H1 (cell line): ENCODE results near the gene ADAM12. TPM values are rescaled to one million over a fixed set of nuclear protein-coding genes. Genes with fewer than 3 reads are reported as not detected.

Source experiments
- CTCF ChIA-PET: fragments of 300-600 bp; sonication (Branson Sonifier 250); formaldehyde crosslinking; loops from one replicate; lab custom pipeline; 2021; ENCODE audit not compliant: partially characterized antibody; lab: Charles Lee
- POLR2A ChIA-PET: fragments of 300-600 bp; sonication (Branson Sonifier 250); formaldehyde crosslinking; loops from one replicate; lab custom pipeline; 2021; ENCODE audit warnings: inconsistent platforms; ENCODE audit not compliant: partially characterized antibody; lab: Charles Lee
- DNase-seq, 2 experiments: peaks; one replicate each; pipeline versions ENCODE4 v3.0.0 to v3.0.0-alpha.2; 2010 to 2022; ENCODE audit warnings: low spot score in 2 of 2, low read depth in 1 of 2, mixed read lengths in 1 of 2
- FAIRE-seq: peaks from 2 replicates; lab custom pipeline; 2011; peaks lifted over from hg19 to GRCh38; lab: Jason Lieb, UNC
- H2AFZ ChIP-seq: 2 replicates; pipeline ENCODE4 v1.8.1; 2012; ENCODE audit warnings: low read length, inconsistent platforms
- H2AK5ac ChIP-seq: 2 replicates; pipeline ENCODE4 v1.6.1; 2013; ENCODE audit warnings: low read depth, low read length
- H2BK120ac ChIP-seq: replicated peaks from 2 replicates; pipeline ENCODE3; 2013; ENCODE audit warnings: low read depth, low read length, inconsistent platforms
- H2BK12ac ChIP-seq: 2 replicates; pipeline ENCODE4 v1.6.1; 2013; ENCODE audit warnings: low read depth, low read length
- H2BK15ac ChIP-seq: 2 replicates; pipeline ENCODE4 v1.6.1; 2013; ENCODE audit warnings: low read length
- H2BK20ac ChIP-seq: 2 replicates; pipeline ENCODE4 v1.6.1; 2013; ENCODE audit warnings: low read length
- H2BK5ac ChIP-seq: 2 replicates; pipeline ENCODE4 v1.6.1; 2013; ENCODE audit warnings: low read depth, low read length
- H3K14ac ChIP-seq: 2 replicates; pipeline ENCODE4 v1.6.1; 2013; ENCODE audit warnings: inconsistent platforms; ENCODE audit not compliant: insufficient read length
- H3K18ac ChIP-seq: 2 replicates; pipeline ENCODE4 v1.6.1; 2013; ENCODE audit warnings: low read length; ENCODE audit errors: extremely low read depth
- H3K23ac ChIP-seq: 2 replicates; pipeline ENCODE4 v1.6.1; 2013; ENCODE audit warnings: inconsistent platforms; ENCODE audit not compliant: insufficient read length
- H3K23me2 ChIP-seq: 2 replicates; pipeline ENCODE4 v1.6.1; 2013; ENCODE audit warnings: low read depth, low read length
- H3K27ac ChIP-seq: 2 replicates; pipeline ENCODE4 v1.6.1; 2011; ENCODE audit warnings: low read depth, low read length, inconsistent platforms
- H3K27me3 ChIP-seq, 4 experiments: replicated peaks in 1 of 4; 1 replicate in 1 of 4; 2 replicates in 3 of 4; pipeline versions ENCODE4 v1.6.1 to v1.8.1; 2011 to 2013; ENCODE audit warnings: low read length in 3 of 4, mild to moderate bottlenecking in 3 of 4, inconsistent platforms in 2 of 4, mixed read lengths in 2 of 4, moderate library complexity in 1 of 4; ENCODE audit not compliant: control insufficient read depth in 3 of 4, insufficient read depth in 3 of 4; ENCODE audit errors: extremely low read depth in 1 of 4
- H3K36me3 ChIP-seq, 4 experiments: 2 replicates each; pipeline versions ENCODE4 v1.6.1 to v1.8.1; 2011 to 2013; ENCODE audit warnings: mild to moderate bottlenecking in 4 of 4, low read length in 3 of 4, moderate library complexity in 2 of 4, control low read depth in 1 of 4, inconsistent platforms in 1 of 4; ENCODE audit not compliant: insufficient read depth in 4 of 4, control insufficient read depth in 2 of 4
- H3K4ac ChIP-seq: replicated peaks from 2 replicates; pipeline ENCODE3; 2013; ENCODE audit warnings: low read length, low read depth, mixed read lengths, inconsistent platforms; ENCODE audit not compliant: insufficient read length
- H3K4me1 ChIP-seq, 4 experiments: replicated peaks in 1 of 4; 1 replicate in 1 of 4; 2 replicates in 3 of 4; pipeline versions ENCODE4 v1.6.1 to v1.8.1; 2011 to 2013; ENCODE audit warnings: low read length in 3 of 4, inconsistent platforms in 2 of 4, mixed read lengths in 1 of 4; ENCODE audit not compliant: insufficient read depth in 4 of 4, control insufficient read depth in 3 of 4
- H3K4me2 ChIP-seq, 2 experiments: 2 replicates each; pipeline versions ENCODE4 v1.6.1 to v1.8.1; 2011 to 2013; ENCODE audit warnings: low read depth in 2 of 2, low read length in 2 of 2, control low read depth in 1 of 2, inconsistent platforms in 1 of 2, mild to moderate bottlenecking in 1 of 2; ENCODE audit not compliant: insufficient read depth in 1 of 2
- H3K4me3 ChIP-seq, 4 experiments: fragments of 200-600, 300-600 bp in 1 of 4; sonication (generic), shearing (Covaris generic), sonication (Bioruptor Twin) in 1 of 4; 2 replicates each; pipeline versions ENCODE4 v1.5.1 to v1.8.1; 2011 to 2016; ENCODE audit warnings: low read length in 4 of 4, low read depth in 3 of 4, control low read depth in 2 of 4, inconsistent platforms in 2 of 4, mild to moderate bottlenecking in 2 of 4, mixed read lengths in 1 of 4, moderate library complexity in 1 of 4; ENCODE audit not compliant: insufficient read depth in 2 of 4; ENCODE audit errors: extremely low read depth in 1 of 4
- H3K56ac ChIP-seq: replicated peaks from 2 replicates; pipeline ENCODE3; 2013; ENCODE audit warnings: low read depth, mild to moderate bottlenecking, mixed read lengths, low read length, inconsistent platforms; ENCODE audit not compliant: insufficient read length
- H3K79me1 ChIP-seq: 2 replicates; pipeline ENCODE4 v1.6.1; 2013; ENCODE audit warnings: low read depth, low read length, control low read depth
- H3K79me2 ChIP-seq, 2 experiments: 2 replicates each; pipeline versions ENCODE4 v1.6.1 to v1.8.1; 2012 to 2013; ENCODE audit warnings: low read length in 2 of 2, mild to moderate bottlenecking in 2 of 2, inconsistent platforms in 1 of 2; ENCODE audit not compliant: insufficient read depth in 2 of 2, control insufficient read depth in 1 of 2
- H3K9ac ChIP-seq, 4 experiments: replicated peaks in 1 of 4; 1 replicate in 1 of 4; 2 replicates in 3 of 4; pipeline versions ENCODE4 v1.6.1 to v1.8.1; 2011 to 2013; ENCODE audit warnings: low read depth in 3 of 4, low read length in 3 of 4, control low read depth in 2 of 4, mild to moderate bottlenecking in 2 of 4, moderate library complexity in 2 of 4, inconsistent platforms in 1 of 4; ENCODE audit errors: extremely low read depth in 1 of 4
- H3K9me3 ChIP-seq, 2 experiments: 2 replicates each; pipeline versions ENCODE4 v1.6.1 to v1.8.1; 2012 to 2013; ENCODE audit warnings: mild to moderate bottlenecking in 2 of 2, moderate library complexity in 2 of 2, control low read depth in 1 of 2, inconsistent platforms in 1 of 2, low read depth in 1 of 2, low read length in 1 of 2, mixed read lengths in 1 of 2; ENCODE audit not compliant: insufficient read depth in 2 of 2
- H4K20me1 ChIP-seq, 2 experiments: replicated peaks in 1 of 2; 2 replicates each; pipeline versions ENCODE3 to v1.8.1; 2011 to 2013; ENCODE audit warnings: inconsistent platforms in 2 of 2, low read length in 2 of 2, mild to moderate bottlenecking in 1 of 2; ENCODE audit not compliant: insufficient read depth in 2 of 2, control insufficient read depth in 1 of 2
- H4K5ac ChIP-seq: 2 replicates; pipeline ENCODE4 v1.6.1; 2013; ENCODE audit warnings: low read length, low read depth, mixed read lengths, inconsistent platforms; ENCODE audit not compliant: insufficient read length
- H4K8ac ChIP-seq: 2 replicates; pipeline ENCODE4 v1.8.0; 2013; ENCODE audit warnings: mild to moderate bottlenecking, moderate library complexity, low read length, inconsistent platforms; ENCODE audit not compliant: insufficient read depth; ENCODE audit errors: extremely low read depth
- H4K91ac ChIP-seq: replicated peaks from 2 replicates; pipeline ENCODE3; 2013; ENCODE audit warnings: low read length, mixed read lengths, inconsistent platforms; ENCODE audit not compliant: insufficient read length
- ATF3 ChIP-seq: IDR thresholded peaks from 2 replicates; pipeline ENCODE4 v1.6.1; 2011; ENCODE audit warnings: low read depth, mild to moderate bottlenecking, low read length; ENCODE audit not compliant: insufficient read depth
- EP300 ChIP-seq, 2 experiments: IDR thresholded peaks; 1 replicate in 1 of 2; 2 replicates in 1 of 2; pipeline ENCODE4 v1.6.1; 2011 to 2012; ENCODE audit warnings: low read depth in 2 of 2, low read length in 2 of 2, mild to moderate bottlenecking in 2 of 2, borderline replicate concordance in 1 of 2, inconsistent platforms in 1 of 2, moderate library complexity in 1 of 2
- FOSL1 ChIP-seq: IDR thresholded peaks from 2 replicates; pipeline ENCODE4 v1.6.1; 2011; ENCODE audit warnings: mild to moderate bottlenecking, low read depth, low read length, moderate library complexity; ENCODE audit not compliant: insufficient read depth
- SAP30 ChIP-seq: fragments of 300-600 bp; sonication (generic); IDR thresholded peaks from 2 replicates; pipeline ENCODE4 v1.7.1; 2012; ENCODE audit warnings: low read length, moderate library complexity, mild to moderate bottlenecking, inconsistent platforms; ENCODE audit not compliant: insufficient read depth, insufficient replicate concordance
- SIN3A ChIP-seq, 2 experiments: IDR thresholded peaks in 1 of 2; conservative IDR thresholded peaks in 1 of 2; 2 replicates each; pipeline ENCODE4 v1.6.1; 2011 to 2012; ENCODE audit warnings: low read length in 2 of 2, improper control_type of control experiment in 1 of 2, low read depth in 1 of 2, mild to moderate bottlenecking in 1 of 2
- SP4 ChIP-seq: IDR thresholded peaks from 2 replicates; pipeline ENCODE4 v1.6.1; 2012; ENCODE audit warnings: low read length, inconsistent platforms
- SUZ12 ChIP-seq: fragments of 200-600 bp; sonication (generic); IDR thresholded peaks from 2 replicates; pipeline ENCODE4 v1.6.1; 2012; ENCODE audit warnings: mild to moderate bottlenecking, inconsistent platforms, low read length, moderate library complexity, mixed read lengths
- TAF7 ChIP-seq: optimal IDR thresholded peaks from 2 replicates; pipeline ENCODE3; 2011; ENCODE audit warnings: low read depth, mild to moderate bottlenecking, inconsistent platforms, low read length, moderate library complexity, borderline replicate concordance
- TEAD4 ChIP-seq: IDR thresholded peaks from 2 replicates; pipeline ENCODE4 v1.6.1; 2012; ENCODE audit warnings: low read depth, low read length, inconsistent platforms, mixed read lengths
- WGBS, 2 experiments: shearing (Covaris generic) in 1 of 2; methylation state at CpG; one replicate each; pipeline versions ENCODE4 v1.1.6 to v1.1.7; 2013 to 2015; ENCODE audit warnings: low lambda C conversion rate in 2 of 2, mixed read lengths in 2 of 2, inconsistent platforms in 1 of 2, low coverage in 1 of 2, missing lambda C conversion rate in 1 of 2; ENCODE audit not compliant: insufficient replicate concordance in 2 of 2, insufficient coverage in 1 of 2, insufficient read length in 1 of 2; ENCODE audit errors: extremely low coverage in 1 of 2, missing lambda C conversion rate in 1 of 2; 5-methylcytosine and 5-hydroxymethylcytosine counted together
- polyA plus RNA-seq, 7 experiments: library from polyadenylated mRNA; depleted of rRNA in 3 of 7; stranded (reverse) in 5 of 7; unstranded in 2 of 7; fragments of >200 nt in 5 of 7; fragments of 200-250 nt in 2 of 7; gene quantifications; 1 replicate in 5 of 7; 2 replicates in 1 of 7; 4 replicates in 1 of 7; pipeline versions ENCODE4 v1.2.1 to v1.2.3, GENCODE V29; 2011 to 2013; ENCODE audit warnings: missing spikeins in 2 of 7, mixed read lengths in 2 of 7
- total RNA-seq: library from RNA; stranded (reverse); fragmentation: NEBNext Ultra II Directional; extraction: Animal tissue kit (Norgen Biotek cat#: 25700); gene quantifications from 2 replicates; pipeline ENCODE4 v1.2.1, GENCODE V29; 2021

Gene ADAM12
- total and polyA plus RNA-seq, 2 of the 8 experiments (the other 6 are each of a cell fraction or from before 2014, with no cell fraction given): 0.07 to 0.17 TPM

GRCh38 chr10:126191192-126191591 lies 197.1 kb downstream of the ADAM12 start:
- no peaks in the 10 kb centered on the region for H3K79me1 ChIP-seq
- no peak overlapping the region for H3K18ac ChIP-seq

More at GRCh38 chr10:126191192-126191591, 197.1 kb downstream of the ADAM12 start:
- no peaks in the 10 kb centered on the region for H4K20me1 ChIP-seq
- TF ChIP-seq ATF3 (no peak), SAP30 (no peak), SIN3A (conservative IDR thresholded peaks at IDR 0.05 in 1 of 2, IDR thresholded peaks at IDR 0.05 in 1 of 2; ENCODE audit: low read depth in 1 of 2, low read length in 2 of 2) (no peak), FOSL1 (no peak), SP4 (no peak), EP300 (IDR thresholded peaks at IDR 0.05; ENCODE audit: borderline replicate concordance in 1 of 2, low read depth in 2 of 2, low read length in 2 of 2) (no peak), TAF7 (no peak), TEAD4 (no peak), SUZ12 (no peak)
- no peak overlapping the region for H2AFZ ChIP-seq
- no peaks in the 10 kb centered on the region; the same call in 1 of the 2 replicates for H3K23me2 ChIP-seq
- FAIRE-seq (no peak), DNase-seq (no peak)
- no peak overlapping the region for H2BK5ac ChIP-seq
- no peak overlapping the region for H2BK20ac ChIP-seq
- WGBS, 2 experiments: 98% methylated on average over 4 of the region's 4 CpGs; no CpG with 5 or more reads in 1 of the 2 experiments
- H4K91ac ChIP-seq: no peak overlapping the region
- H3K4me1 ChIP-seq: no peaks in the 10 kb centered on the region
- H2AK5ac ChIP-seq: no peak overlapping the region
- no peak overlapping the region for H2BK15ac ChIP-seq
- no peak overlapping the region for H3K27ac ChIP-seq
- no peaks in the 10 kb centered on the region for H3K9me3 ChIP-seq
- H2BK12ac ChIP-seq: no peak overlapping the region
- no peak overlapping the region for H2BK120ac ChIP-seq
- H3K79me2 ChIP-seq: no peaks in the 10 kb centered on the region
- H3K4me3 ChIP-seq: no peak overlapping the region
- H3K4me2 ChIP-seq: no peak overlapping the region
- H4K8ac ChIP-seq: no peak overlapping the region
- no peaks in the 10 kb centered on the region for H3K27me3 ChIP-seq
- H3K36me3 ChIP-seq: no peaks in the 10 kb centered on the region
- no peak overlapping the region for H4K5ac ChIP-seq
- H3K14ac ChIP-seq: no peak overlapping the region
- ChIA-PET CTCF (interaction anchor here (1.1 to 1.4 kb wide), 2 partner anchors 16 to 57 kb away, joined by 3 read pairs; no protein-coding TSS in a partner anchor), POLR2A (no interaction called here)
- H3K56ac ChIP-seq: no peak overlapping the region
- H3K4ac ChIP-seq: no peak overlapping the region
- no peak overlapping the region for H3K23ac ChIP-seq
- no peak overlapping the region for H3K9ac ChIP-seq
